ENCODE results near the gene LSM8. TPM values are rescaled to one million over a fixed set of nuclear protein-coding genes. Genes with fewer than 3 reads are reported as not detected.

LSM8 gene
- total RNA-seq, 6 experiments from 2014 or later, result 10.7 to 24.3 (median 19.9) TPM

GRCh38 chr7:118202061-118202460 lies 18.1 kb downstream of the LSM8 start:
- Mint-ChIP-seq H3K27me3 (ENCODE audit: insufficient read depth) (no peaks in the 10 kb centered on the region; the same call in 1 of the 2 replicates), H3K4me1 (ENCODE audit: low read depth) (no peaks in the 10 kb centered on the region), H3K36me3 (ENCODE audit: low read depth) (no peaks in the 10 kb centered on the region), H3K9me3 (no peaks in the 10 kb centered on the region), H3K27ac (no peak overlapping the region), H3K4me3 (no peak overlapping the region)
- no peak for DNase-seq
- no peak for TF ChIP-seq CTCF (IDR thresholded peaks at IDR 0.05)

GRCh38 chr7:118214051-118214832 lies 30.3 kb downstream of the LSM8 start:
- peaks cover 10% of the 10 kb centered on the region for H3K27me3 Mint-ChIP-seq (ENCODE audit: insufficient read depth)

GRCh38 chr7:118214833-118215182 lies 30.8 kb downstream of the LSM8 start:
- H3K9me3 Mint-ChIP-seq, result no peaks in the 10 kb centered on the region
- no peak for TF ChIP-seq CTCF (IDR thresholded peaks at IDR 0.05)
- H3K4me3 Mint-ChIP-seq, result peak overlapping the region; percentile 90

More at GRCh38 chr7:118214051-118214832, 30.3 kb downstream of the LSM8 start:
- no peaks in the 10 kb centered on the region for H3K9me3 Mint-ChIP-seq
- peak overlapping the region; percentile 90 for H3K4me3 Mint-ChIP-seq
- H3K4me1 Mint-ChIP-seq (ENCODE audit: low read depth), result peaks cover 13% of the 10 kb centered on the region
- H3K27ac Mint-ChIP-seq, result peak overlapping the region; percentile 37
- H3K36me3 Mint-ChIP-seq (ENCODE audit: low read depth), result no peaks in the 10 kb centered on the region
- TF ChIP-seq CTCF (IDR thresholded peaks at IDR 0.05), result no peak
- DNase-seq, result peak; percentile 37

GRCh38 chr7:118217210-118217619 lies 33.3 kb downstream of the LSM8 start:
- no peaks in the 10 kb centered on the region for H3K36me3 Mint-ChIP-seq (ENCODE audit: low read depth)

More at GRCh38 chr7:118214833-118215182, 30.8 kb downstream of the LSM8 start:
- peaks cover 10% of the 10 kb centered on the region for H3K27me3 Mint-ChIP-seq (ENCODE audit: insufficient read depth)
- no peak overlapping the region for H3K27ac Mint-ChIP-seq
- no peaks in the 10 kb centered on the region for H3K36me3 Mint-ChIP-seq (ENCODE audit: low read depth)
- DNase-seq, result no peak
- H3K4me1 Mint-ChIP-seq (ENCODE audit: low read depth), result peaks cover 13% of the 10 kb centered on the region

GRCh38 chr7:118218413-118219156 lies 34.6 kb downstream of the LSM8 start:
- Mint-ChIP-seq H3K27me3 (ENCODE audit: insufficient read depth) (peaks cover 10% of the 10 kb centered on the region), H3K4me1 (ENCODE audit: low read depth) (peaks cover 13% of the 10 kb centered on the region), H3K36me3 (ENCODE audit: low read depth) (no peaks in the 10 kb centered on the region), H3K27ac (no peak overlapping the region), H3K4me3 (no peak overlapping the region), H3K9me3 (no peaks in the 10 kb centered on the region)
- DNase-seq, result no peak
- TF ChIP-seq CTCF (IDR thresholded peaks at IDR 0.05), result no peak

More at GRCh38 chr7:118217210-118217619, 33.3 kb downstream of the LSM8 start:
- H3K4me3 Mint-ChIP-seq, result no peak overlapping the region
- TF ChIP-seq CTCF (IDR thresholded peaks at IDR 0.05), result no peak
- H3K27me3 Mint-ChIP-seq (ENCODE audit: insufficient read depth), result peaks cover 10% of the 10 kb centered on the region
- DNase-seq, result no peak
- H3K4me1 Mint-ChIP-seq (ENCODE audit: low read depth), result peaks cover 13% of the 10 kb centered on the region
- H3K9me3 Mint-ChIP-seq, result no peaks in the 10 kb centered on the region
- H3K27ac Mint-ChIP-seq, result no peak overlapping the region

All from HFFc6 (cell line).